ENCODE data around the gene COL5A1. TPM values are rescaled to one million over a fixed set of nuclear protein-coding genes. Genes with fewer than 3 reads are reported as not detected.

The COL5A1 gene
- total RNA-seq, 1 donor: 188 TPM

DNA sequence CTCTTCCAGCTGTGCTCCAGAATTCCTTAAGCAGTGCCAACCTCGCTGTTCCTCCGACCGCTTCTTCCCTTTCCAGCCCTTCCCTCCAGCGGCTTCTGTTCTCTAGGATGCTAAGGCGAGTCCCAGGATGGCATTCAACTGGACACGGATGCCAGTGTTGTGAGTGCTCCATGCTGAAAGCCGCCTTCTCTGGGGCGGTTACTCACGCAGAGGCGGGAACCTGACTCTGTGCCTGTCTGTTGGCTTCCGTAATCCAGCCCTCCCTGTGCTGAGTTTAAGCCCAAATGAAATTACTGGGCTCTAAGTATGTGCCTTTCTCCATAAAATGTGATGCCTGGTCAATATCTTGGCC lies 20.2 kb downstream of the COL5A1 start:
- H3K4me3 ChIP-seq (ENCODE audit: low read depth, low read length): no peak overlapping the region
- TF ChIP-seq, protein P1, sequence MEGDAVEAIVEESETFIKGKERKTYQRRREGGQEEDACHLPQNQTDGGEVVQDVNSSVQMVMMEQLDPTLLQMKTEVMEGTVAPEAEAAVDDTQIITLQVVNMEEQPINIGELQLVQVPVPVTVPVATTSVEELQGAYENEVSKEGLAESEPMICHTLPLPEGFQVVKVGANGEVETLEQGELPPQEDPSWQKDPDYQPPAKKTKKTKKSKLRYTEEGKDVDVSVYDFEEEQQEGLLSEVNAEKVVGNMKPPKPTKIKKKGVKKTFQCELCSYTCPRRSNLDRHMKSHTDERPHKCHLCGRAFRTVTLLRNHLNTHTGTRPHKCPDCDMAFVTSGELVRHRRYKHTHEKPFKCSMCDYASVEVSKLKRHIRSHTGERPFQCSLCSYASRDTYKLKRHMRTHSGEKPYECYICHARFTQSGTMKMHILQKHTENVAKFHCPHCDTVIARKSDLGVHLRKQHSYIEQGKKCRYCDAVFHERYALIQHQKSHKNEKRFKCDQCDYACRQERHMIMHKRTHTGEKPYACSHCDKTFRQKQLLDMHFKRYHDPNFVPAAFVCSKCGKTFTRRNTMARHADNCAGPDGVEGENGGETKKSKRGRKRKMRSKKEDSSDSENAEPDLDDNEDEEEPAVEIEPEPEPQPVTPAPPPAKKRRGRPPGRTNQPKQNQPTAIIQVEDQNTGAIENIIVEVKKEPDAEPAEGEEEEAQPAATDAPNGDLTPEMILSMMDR (IDR thresholded peaks at IDR 0.05; ENCODE audit: insufficient read depth, low read length): no peak
- no peak for DNase-seq (ENCODE audit: low read depth)

DNA sequence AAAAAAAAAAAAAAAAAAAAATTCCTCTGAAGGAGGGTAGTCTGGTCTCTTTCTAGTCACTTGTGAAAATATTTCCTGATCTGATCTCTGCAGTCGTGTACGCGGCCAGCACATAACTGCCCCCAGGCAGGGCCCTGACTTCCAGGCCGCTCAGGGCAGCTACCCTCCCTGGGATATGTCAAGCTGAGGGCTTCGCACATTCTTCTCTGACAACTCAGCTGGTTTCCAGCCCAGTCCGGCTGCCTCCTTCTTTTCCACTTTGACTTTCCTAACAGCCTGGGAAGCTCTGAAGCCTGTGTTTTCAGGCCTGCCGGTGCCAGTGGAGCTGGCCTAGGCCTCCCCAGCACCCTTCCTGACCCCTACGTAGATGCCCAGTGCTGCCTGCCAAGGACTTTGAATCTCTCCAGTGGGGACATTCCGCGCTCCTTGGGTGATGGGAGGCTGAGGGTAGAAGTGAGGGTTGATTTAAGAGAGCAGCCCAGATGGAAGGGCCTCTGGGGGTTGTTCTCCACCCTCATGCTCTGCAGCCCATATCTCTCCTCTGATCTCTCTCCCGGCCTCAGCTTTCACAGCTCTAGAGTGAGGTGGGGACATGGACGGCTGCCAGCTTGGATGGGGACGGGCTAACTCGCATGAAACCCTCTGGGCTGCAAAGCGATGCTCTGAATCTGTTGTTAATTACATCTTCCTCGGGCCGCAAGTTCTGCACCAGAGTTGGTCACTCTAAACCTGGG lies 20.7 kb downstream of the COL5A1 start:
- peak; percentile 98 for DNase-seq (ENCODE audit: low read depth)
- TF ChIP-seq, protein P1 (IDR thresholded peaks at IDR 0.05; ENCODE audit: insufficient read depth, low read length): no peak
- peak overlapping the region; percentile 34 for H3K4me3 ChIP-seq (ENCODE audit: low read depth, low read length)

DNA sequence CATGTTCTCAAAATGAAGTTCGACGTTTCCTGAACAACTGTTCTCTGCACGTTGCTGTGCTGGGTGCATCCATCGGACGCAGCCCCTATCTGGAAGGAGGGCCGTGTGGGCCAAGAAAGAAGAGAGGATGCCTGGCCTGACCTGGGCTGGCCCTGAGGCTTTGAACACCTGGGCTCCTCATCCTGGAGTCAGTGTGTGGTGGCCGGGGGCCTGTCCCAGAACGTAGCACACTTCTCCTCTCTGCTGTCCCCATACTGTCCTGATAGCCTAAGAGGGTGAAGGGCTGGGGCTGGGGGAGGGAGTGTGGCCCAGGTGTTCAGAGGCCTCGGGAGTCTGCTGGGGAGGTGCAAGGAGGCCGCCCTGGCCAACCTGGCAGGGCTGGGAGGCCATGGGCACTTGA lies 21.5 kb downstream of the COL5A1 start:
- TF ChIP-seq, protein P1 (IDR thresholded peaks at IDR 0.05; ENCODE audit: insufficient read depth, low read length): no peak
- no peak for DNase-seq (ENCODE audit: low read depth)
- peak overlapping the region; percentile 14 for H3K4me3 ChIP-seq (ENCODE audit: low read depth, low read length)

DNA sequence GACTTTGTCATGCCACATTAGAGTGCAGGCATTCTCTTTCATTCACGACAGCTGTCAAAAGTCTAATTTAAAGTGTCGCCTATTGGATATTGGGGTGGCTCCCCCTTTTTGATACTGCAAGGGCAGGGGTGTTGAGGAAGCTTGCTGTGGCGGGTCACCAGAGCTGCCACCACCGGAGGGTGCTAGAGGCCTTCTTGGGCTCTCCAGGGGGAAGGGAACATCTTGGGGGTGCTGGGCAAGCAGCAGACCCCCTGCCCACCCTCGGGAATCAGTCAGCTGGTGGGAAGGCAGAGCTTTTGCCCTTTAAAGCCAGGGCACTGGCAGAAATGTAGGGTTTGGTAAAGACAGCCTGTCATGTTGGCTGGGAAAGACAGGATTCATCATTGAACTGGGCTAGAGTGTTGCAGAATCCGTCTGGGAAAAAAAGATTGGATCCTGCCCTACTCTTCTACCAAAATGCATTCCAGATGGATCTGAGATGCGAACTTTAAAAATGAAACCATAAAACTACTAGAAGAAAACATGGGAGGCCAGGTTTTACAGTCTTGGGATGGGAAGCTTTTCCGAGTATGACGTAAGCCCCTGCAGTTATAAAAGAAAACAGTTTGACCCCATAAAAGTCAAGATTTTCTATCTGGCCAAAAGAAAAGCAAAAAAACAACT lies 22.3 kb downstream of the COL5A1 start:
- peak overlapping the region; percentile 9 for H3K4me3 ChIP-seq (ENCODE audit: low read depth, low read length)
- peak; percentile 76 for DNase-seq (ENCODE audit: low read depth)
- TF ChIP-seq, protein P1 (IDR thresholded peaks at IDR 0.05; ENCODE audit: insufficient read depth, low read length): peak; percentile 44

DNA sequence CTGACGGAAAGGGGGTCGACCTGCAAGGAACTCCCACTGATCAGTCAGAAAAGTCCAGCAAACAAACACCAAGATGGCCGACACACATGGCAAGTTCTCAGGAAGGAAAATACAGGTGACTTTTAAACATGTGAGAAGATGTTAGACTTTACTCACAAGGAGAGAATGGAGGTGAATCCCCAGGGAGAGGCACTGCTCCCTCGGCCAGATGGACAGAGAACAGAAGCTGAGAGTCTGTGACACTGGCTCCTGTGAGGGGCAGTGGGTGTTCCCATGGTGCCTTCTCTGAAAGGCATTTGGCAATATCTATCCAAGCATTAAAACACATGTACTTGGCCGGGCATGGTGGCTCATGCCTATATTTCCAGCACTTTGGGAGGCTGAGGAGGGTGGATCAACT lies 22.8 kb downstream of the COL5A1 start:
- H3K4me3 ChIP-seq (ENCODE audit: low read depth, low read length): no peak overlapping the region
- TF ChIP-seq, protein P1 (IDR thresholded peaks at IDR 0.05; ENCODE audit: insufficient read depth, low read length): no peak
- DNase-seq (ENCODE audit: low read depth): no peak

DNA sequence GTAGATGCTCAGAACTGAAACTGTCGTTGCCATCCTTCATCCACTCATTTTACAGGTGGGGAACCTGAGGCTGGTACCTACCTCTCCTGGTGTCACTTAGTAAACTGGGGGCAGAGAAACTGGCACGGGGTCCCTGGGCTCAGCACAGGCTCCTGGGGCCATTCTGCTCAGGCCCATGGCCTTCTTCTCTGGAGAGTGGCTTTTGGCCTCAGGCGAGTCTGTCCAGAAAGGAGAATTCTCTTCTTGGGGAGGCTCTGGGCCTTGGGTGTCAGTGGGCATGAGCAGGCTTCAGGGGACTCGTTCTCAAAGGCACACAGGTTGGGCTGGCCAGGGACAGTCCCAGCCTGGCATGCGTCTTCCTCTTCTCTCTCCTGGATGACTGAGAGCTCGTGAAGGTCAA lies 24.6 kb downstream of the COL5A1 start:
- TF ChIP-seq, protein P1 (IDR thresholded peaks at IDR 0.05; ENCODE audit: insufficient read depth, low read length): no peak
- DNase-seq (ENCODE audit: low read depth): no peak
- no peak overlapping the region for H3K4me3 ChIP-seq (ENCODE audit: low read depth, low read length)
